Brain microvascular endothelial cell (primary cell): ENCODE results near the gene KDM1A.

Experiments
- DNase-seq: peaks from one replicate; pipeline ENCODE4 v3.0.0-alpha.2; 2020
- H3K27ac ChIP-seq: fragments of 250-450 bp; sonication (Bioruptor Pico); 2 replicates; pipeline ENCODE4 v1.5.1; 2020; ENCODE audit warnings: mild to moderate bottlenecking, moderate library complexity
- H3K27me3 ChIP-seq: fragments of 250-450 bp; sonication (Bioruptor Pico); replicated peaks from 2 replicates; pipeline ENCODE4 v1.5.1; 2020; ENCODE audit warnings: mild to moderate bottlenecking
- H3K36me3 ChIP-seq: fragments of 250-450 bp; sonication (Bioruptor Pico); replicated peaks from 2 replicates; pipeline ENCODE4 v1.5.1; 2020; ENCODE audit warnings: mild to moderate bottlenecking
- H3K4me3 ChIP-seq: 2 replicates; pipeline ENCODE4 v1.5.1; 2011; ENCODE audit warnings: low read depth, mild to moderate bottlenecking, control low read depth, low read length, moderate library complexity
- CTCF ChIP-seq: IDR thresholded peaks from 2 replicates; pipeline ENCODE4 v1.5.1; 2011; ENCODE audit warnings: low read depth, mild to moderate bottlenecking, moderate library complexity, low read length, control low read depth, inconsistent platforms; ENCODE audit errors: missing control alignments
- in situ Hi-C: cut with HindIII; loops from 2 replicates; pipeline ENCODE4 v1.10.0; 2017; ENCODE audit warnings: low sequenced_read_pairs, low pct_ligation_motif_present

KDM1A gene

DNA sequence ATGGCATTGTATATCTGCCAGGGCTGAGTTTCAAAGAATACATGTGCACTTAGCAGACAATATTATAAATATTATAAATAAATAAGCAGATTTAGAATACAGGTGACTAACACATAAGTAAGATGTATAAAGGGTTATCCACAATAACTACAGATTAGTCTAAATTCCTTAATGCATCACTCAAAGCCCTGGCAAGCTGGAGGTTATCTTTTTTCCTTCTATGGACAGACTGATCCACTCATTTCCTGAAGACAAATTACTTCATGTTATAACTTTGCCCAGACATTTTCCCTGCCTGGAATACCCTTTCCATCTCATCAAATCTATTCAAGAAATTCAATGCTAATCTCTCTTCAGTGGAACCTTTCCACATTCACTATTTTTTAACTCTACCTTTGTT is 110.6 kb downstream of the KDM1A start:
- DNase-seq: peak; percentile 29
- in situ Hi-C loops: no loop called here
- H3K27me3 ChIP-seq: no peaks in the 10 kb centered on the region
- H3K36me3 ChIP-seq: no peaks in the 10 kb centered on the region
- TF ChIP-seq CTCF: no peak
- H3K27ac ChIP-seq: no peak overlapping the region
- no peak overlapping the region for H3K4me3 ChIP-seq

- Histone ChIP-seq H3K36me3 (no peaks in the 10 kb centered on the region), H3K27ac (no peak overlapping the region), H3K4me3 (no peak overlapping the region), H3K27me3 (no peaks in the 10 kb centered on the region)
- no peak for DNase-seq
- TF ChIP-seq CTCF: no peak
- in situ Hi-C loops: no loop called here
These were observed 112.8 kb downstream of the KDM1A start for GRCh38 chr1:23132033-23132432.
